Activated CD8-positive, alpha-beta memory T cell treated with anti-CD3 and anti-CD28 coated beads, Interleukin-2, amount 50 U/mL, for 1 hour (primary cell): Measurements from ENCODE around the gene LGR4.

Experiments used
- DNase-seq: peaks from one replicate; pipeline ENCODE4 v3.0.0-alpha.2; 2020; ENCODE audit errors: extremely low read depth

Gene LGR4

DNA sequence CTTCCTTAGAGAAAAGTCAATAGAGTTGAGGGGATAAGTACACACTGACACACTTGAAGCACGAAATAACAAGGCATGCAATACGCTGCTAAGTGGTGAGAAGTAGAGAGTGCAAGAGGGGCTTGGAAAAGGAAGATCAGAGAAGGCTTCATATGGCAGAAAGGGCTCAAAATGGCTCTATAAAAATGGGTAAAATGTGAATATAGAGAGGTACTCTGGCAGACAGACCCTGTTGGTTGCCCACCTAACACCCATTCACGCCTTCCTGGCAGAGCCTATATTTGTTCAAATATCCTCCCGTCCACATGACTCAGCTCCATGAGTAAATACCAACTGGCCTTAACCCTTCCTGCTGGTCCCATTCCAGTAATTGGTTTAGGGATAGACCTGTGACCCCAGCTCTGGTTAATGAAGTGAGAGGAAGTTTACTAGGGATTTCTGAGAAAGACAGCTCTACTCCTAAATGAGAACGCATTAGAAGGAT, 70.7 kb downstream of the LGR4 start:
- DNase-seq: no peak

DNA sequence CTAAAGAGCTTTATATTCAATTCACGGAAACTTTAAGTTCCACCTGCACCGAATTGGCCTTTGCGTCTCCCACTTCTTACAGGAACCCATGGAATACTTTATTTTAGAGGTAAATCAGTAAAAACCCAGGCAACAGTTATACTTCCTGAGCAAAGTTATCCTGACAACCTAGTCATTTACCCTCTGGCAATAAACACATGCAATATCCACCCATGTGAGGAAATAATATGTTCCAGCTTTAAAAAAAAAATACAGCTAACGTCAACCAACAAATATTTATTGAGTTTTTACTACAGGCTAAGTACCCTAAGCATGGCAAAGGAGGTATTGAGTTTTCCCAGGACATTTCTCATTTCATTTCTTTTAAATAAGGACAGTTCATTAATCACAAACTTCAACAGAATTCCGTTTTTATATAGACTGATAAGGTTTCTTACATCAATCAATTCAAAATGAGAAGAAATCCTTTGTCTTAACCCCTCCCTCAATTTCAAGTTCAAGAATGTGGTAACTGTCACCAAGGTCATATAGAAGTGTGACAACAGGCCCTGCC, 71.2 kb downstream of the LGR4 start:
- no peak for DNase-seq

DNA sequence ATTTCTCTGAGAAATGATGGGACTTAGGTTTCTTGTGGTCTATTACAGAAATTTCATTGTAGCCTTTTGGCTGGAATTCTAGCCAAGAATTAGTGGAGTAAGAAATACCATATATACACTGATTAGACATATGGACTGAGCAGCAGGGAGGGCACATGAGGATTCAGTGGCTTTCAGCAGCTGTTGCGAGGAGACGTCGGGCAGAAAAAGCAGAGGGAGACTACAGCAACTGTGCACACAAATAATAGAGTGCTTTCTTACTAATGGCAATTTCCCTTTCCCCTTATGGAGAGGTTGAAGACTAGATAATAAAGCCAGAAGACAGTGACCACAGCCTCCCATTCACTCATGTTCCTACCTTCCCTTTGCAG, 74.2 kb downstream of the LGR4 start:
- no peak for DNase-seq

DNA sequence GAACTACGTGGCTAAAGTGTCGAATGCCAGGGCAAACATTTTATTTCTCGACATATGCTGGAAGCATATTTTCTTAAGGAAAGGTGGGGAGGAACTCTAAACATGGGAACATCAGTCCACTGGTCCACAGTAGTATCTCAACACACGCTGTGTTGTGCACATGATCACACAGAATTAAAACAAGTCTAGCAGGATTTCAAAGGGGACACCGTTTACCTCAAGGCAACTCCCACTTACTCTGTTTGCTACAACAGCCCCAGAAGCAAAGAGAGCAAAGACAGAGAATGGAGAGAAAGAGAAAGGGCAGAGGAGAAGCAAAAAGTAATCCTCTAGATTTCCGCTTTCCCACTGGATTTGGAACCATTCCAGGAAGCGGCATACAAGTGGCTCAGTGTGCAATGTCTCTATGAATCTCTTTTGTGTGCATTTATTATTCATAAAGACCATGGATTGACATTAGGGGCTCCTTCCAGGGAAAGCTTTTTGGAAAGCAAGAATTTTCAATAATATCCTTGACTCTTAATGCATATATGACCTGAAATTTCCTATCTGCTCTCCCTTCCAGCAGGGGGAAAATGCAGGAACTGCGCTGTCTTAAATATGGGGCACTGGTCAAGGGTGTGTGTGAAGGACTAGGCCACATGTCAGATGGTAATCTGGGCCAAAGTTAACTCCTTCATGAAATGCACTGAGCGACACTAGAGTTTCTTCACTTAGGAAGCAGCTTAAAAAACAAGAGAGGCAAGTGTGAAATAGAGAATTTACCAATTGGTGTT, 74.8 kb downstream of the LGR4 start:
- DNase-seq: no peak

DNA sequence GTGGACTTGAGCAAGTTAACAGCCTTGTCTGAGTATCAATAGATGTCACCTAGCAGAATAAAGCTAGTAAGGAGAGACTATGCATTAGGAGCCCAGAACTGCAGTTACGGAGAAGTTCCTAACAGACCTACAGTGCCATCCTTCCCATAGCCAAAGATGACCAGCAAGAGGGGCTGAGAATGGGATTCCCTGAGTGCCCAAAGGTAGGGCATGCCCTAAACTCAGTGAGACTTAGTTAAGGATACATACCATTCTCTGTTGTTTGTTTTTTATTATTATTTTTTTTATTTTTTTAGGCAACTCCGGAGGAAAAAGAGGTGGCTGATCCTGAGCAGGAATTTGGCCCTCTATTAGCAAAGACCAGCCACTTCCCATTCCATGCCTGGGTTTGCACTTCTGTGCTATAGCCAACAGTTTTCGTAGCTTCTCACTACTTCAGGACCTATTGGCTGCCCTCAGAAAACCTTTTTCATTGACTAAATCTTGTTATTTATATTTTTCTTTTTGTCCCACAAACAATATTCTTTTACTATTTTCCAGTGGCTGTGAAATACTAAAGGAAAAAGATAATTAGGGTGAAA, 76.2 kb downstream of the LGR4 start:
- DNase-seq: no peak

DNA sequence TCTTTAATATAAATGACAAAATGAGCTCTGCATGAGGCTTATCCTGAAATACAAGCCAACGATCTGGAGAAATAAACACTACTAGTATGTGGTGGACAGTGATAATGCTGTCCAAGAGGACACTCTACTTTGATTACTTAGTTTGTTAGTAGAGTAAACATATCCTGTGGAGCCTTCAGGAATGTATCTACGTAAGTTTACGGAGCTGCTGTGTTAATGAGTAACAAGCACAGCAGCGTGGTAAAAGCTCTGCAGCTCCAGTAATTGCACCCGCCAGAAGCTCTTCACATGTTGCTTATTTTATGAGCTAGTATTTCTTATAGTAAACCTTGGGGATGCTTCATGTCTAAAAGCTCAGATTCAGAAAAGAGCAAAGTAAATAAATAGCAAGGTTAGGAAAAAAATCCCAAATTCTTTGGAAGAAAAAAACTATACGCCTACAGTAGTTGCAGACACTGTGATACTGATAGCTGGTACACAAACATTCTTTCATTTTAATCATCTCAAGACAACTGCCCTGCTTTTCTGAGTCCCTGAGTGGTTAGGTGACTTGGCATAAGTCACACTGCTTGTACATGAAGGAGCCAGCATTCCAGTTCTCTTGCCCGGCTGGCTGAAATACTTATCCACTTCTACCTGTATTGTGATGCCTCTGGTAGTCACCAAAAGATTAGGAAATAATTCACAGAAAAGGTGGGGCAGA, 76.9 kb downstream of the LGR4 start:
- no peak for DNase-seq

DNA sequence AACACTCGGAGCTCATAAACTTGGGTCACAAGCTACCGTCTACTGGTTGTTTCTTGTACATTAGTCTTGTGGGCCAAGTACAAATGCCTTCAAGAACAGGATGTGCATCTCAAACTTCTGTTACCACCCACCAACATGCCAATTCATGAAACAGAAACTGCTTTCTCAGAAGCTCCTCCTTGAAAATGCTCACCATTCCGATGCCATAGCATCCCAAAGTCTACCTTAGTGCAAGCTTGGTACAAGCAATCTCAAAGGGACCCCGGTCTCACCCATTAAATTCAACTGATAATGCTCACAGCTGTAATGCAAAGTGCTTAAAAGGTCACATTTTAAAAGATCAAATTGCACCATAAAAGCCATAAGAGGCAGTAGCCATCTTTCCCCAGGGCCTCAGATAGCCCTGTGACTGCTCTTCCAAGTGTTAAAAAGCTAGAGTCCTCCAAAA, 77.8 kb downstream of the LGR4 start:
- DNase-seq: no peak

DNA sequence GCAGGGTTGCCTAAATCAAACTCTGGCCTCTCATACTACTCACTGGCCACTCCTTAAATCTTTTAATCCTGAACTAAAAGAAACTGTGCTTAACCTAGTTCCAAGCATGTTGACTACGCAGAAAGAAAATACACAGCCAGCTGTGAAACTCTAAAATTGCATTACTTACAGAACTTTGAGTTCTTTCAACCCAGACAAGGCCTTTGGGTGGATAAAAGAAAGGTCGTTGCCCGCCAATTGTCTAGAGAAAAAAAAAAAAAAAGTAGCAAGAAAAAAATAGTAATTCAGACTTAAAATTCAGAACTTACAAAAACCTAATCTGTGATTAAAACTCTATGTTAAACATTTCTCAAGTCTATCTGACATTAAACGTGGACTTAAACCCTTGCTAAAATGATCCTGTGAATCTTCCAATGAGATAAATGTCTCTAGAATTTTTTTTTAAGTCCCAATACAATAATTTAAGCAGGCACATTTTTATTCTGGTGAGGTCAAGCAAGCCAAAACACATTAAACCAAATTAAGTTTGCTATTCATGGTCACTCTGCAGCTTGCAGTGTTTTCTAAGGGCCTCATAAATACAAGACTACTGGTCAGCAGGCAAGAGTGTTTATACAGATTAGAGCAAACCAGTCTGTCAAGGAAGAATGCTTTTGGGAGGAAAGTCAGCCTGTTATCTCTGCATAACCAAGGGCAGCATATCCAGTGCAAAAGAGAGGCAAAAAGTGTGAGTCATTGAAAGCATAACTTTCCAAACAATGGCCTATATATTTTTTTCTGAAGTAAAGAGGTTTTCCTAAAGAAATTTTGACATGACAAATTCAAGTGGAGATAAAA, 80.1 kb downstream of the LGR4 start:
- DNase-seq: no peak

DNA sequence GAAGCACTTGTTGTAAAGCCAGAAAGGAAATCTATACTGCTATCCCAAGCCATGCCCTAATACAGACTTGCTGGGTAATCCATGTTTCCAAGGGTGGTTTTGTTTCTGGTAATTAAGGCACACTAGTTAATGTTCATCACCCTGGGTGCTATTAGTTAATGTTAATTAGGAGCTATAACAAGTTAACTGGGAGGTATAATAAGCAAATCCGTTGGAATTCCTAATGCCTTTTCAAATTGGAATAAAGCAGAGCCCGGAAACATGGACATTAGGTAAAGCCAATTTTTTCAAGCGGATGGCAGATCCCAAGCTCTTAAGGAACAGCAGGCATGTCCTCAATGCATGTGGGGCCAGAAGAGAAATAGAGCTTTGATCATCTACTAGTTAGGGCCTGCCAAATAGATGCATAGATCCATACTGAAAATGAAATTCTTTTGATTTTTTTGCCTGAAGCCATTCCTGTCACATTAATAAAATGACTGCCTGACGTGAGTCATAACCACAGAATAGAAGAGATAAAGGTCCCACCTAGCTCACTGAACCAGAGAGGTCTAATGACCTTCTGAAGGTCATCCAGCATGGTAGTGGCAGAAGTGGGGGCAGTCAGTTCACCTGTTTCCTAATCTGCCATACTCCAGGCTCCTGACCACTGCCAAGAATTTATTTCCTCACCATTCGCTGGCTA, 81.1 kb downstream of the LGR4 start:
- DNase-seq: no peak

DNA sequence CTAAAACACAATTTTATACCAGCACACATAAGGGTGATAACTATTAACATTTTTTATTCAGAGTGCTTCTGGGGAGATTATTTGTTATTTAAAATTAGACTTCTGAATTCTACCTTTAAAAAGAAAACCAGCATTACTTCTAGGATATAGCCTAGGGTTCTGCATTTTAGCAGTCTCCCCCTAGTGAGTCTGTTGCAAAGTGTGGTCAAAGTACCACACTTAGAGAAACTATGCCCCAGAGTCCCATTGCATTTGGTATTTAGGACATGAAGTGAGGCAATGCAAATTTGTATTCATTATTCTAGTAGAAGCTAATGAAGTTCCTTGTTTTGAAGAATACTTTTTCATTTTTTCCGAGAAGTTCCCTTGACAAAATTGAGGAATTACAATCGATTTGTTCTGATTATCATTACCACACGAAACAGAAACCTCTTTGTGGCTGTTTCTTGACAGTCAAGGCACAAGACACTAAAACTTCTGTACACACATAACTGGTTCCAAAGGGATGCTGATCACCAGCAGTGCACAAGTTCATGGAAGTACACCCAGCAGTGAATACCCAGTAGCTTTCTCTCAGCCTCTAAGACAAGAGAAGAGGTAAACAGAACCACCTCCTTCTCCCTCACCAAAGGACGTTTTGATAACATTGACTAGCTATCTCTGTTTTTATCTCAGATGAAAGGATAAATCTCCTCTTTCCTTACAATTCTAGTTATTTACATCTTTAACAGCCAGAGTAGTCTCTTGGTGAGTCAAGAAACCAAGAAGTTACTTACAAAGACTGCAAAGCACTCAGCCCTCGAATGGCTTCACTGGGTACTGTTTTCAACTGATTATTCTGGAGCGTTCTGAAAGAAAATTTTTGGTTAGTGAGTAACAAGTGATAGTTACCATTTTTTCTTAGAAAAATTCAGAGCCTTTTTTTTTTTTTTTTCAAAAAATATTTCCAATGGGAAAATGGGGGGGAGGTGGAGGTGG, 82.0 kb downstream of the LGR4 start:
- DNase-seq: no peak

DNA sequence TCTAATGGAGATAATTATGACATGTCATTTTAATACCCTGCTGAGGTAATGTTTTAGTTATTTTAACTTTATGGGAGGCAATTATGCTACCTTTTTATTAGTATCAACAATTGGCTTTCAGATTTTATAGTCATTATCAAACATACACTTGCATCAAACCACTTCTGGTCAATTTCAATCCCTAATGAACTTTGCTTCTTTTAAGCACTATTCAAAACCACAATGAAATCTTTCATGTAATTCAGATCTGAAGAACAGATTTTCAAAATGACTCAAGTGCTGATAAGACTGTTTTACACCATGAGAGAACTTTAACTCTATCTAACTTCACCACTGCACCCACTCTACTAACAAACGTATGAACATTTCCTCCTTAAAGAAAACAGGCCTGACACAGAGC, 83.7 kb downstream of the LGR4 start:
- DNase-seq: no peak

DNA sequence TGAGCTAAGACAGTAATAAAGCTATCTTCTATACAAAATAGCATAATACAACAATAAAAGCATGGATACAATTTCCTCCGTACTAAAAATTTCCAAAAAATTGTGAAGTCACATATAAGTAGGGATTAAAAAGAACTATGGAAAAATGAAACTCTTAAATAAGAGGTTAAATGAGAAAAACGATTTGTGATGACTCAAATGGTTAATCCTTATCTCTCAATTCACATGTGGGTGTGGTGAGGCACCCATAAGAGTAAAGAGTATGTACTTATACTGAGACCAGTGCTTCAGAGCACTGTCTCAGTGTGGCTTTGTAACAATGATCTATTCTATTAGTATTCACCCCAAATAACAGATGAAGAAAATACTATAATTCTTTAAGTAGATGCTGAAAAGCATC, 84.6 kb downstream of the LGR4 start:
- DNase-seq: no peak

DNA sequence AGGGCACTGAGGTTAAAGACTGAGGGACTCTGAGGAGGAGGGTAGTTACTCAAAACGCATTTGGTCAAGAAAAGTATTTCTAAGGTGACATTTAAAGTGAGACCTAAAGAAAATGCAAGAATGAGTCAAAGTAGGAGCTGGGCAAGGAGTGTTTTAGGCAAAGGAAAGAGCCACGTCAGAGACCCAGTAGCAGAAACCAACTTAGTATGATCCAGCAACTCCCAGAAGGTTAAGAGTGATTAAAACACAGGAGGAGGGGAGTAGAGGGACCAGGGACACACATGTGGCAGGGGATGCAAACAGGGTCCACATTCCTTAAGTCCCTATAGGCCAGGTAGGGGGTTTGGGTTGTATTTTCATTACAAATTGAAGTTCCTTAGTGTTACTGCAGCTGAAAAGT, 85.2 kb downstream of the LGR4 start:
- DNase-seq: no peak

DNA sequence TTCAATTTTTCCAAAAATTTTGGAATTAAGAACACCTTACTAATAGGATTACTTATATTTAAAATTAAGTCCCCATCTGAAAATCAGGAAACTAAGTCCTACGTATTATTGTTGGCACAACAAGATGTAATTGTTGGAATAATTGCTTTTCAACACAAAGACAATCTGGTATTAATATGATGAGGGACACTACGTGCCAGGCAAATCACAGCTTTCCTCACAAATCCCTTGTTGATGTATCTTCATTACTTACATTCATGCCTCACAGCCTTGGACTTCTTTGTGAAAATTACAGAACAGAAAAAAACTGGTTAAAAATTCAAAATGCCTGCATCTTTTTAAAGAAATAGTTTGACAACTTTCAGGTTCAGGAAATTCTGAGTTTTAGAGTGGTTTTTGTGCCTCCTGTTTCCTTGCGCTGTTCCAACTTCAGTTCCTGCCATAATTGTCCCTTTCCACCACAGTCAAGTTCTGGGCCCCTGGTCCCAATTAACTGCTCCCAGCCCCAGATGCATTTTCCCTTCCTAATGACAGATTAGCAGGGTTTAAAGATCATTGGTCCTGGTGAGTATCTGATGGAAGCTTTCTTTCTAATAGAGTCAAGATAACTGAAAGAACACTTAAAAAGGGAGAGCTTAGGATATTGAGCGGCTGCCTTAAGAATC, 86.3 kb downstream of the LGR4 start:
- no peak for DNase-seq

DNA sequence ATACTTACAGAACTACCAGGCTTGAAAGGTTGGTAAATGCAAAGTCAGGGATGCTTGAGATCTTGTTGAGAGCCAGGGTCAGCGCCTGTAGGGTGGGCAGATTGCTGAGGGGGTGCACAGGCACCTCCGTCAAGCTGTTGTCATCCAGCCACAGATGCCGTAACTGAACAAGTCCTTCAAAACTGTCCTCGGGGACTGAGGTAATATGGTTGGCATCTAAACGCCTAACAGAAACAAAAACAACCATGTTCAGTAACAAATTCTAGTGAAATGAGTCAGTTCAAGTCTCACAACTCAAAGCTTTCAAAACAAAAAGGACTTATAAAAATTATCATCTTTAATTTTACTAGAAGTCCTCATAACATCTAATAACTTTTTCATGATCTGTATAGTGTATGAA, 87.3 kb downstream of the LGR4 start:
- no peak for DNase-seq

DNA sequence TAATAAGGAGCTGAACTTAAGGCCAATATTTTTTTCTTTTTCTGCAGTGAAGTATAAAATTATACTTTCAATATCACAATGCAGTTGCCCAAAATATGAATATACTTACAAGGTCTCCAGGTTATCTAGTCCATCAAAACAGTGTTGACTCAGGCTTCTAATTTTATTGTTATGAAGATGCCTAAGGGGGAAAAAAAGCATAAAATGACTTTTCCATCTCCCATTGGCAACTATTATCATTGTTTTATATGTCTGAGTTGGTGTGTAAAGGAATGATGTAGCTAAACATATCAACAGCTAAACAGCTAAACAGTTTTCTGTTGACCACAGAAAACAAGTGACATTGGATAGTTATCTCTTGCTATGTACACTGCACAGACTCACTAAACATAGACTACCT, 88.4 kb downstream of the LGR4 start:
- DNase-seq: no peak

DNA sequence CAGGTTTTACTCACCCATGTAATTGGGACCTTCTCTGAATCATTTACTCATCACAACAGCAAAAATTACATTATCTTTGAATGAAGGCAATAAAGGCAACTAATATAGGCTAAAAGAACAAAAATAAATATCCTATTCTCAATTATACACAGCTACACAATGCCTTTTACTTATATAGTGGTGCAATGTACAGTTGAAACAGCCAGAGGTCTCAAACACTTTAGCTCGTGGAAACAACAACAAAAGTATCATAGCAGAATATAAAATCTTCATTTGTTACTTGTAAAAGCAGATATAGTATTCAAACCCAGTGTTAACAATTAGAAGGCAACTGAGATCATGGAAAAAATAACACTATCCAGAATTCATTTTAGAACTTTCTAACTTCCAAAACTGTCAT, 88.9 kb downstream of the LGR4 start:
- no peak for DNase-seq

DNA sequence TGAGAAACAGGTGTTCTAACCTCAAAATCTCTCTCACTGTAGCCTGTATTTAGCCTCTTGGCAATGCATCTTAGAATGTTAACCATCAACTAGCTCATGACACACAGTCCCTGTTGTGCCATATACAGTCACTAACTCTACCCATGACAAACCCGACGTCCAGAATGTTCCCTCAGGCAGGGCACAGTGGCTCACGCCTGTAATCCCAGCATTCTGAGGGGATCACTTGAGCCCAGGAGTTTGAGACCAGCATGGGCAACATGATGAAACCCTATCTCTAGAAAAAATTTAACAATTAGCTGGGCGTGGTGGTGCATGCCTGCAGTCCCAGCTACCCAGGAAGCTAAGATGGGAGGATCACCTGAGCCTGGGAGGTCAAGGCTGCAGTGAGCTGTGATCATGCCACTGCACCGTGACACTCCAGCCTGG, 91.3 kb downstream of the LGR4 start:
- DNase-seq: no peak

DNA sequence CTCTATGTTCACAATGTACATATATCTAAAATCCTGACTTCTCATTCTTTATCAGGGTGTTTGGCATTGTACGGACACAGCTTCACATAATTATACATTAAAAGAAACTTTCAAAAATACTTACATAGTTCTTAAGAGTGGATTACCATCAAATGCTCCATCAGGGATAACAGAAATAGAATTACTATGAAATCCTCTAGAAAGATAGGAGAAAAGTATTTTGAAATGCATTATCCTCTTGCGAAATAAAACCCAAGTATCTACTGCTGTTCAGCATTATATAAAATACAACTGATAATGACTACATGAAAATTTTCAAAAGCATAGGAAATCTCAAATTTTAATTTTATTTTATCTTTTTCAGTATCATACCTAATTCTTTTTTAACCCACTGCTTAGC, 91.8 kb downstream of the LGR4 start:
- DNase-seq: no peak
